Upper lobe of left lung (tissue), 4 donors: ENCODE measurements around the gene TNPO2.

Experiments
- EP300 ChIP-seq, 4 donors: sonication (generic); formaldehyde crosslinking; IDR thresholded peaks; one replicate each; pipeline ENCODE4 v1.5.1; 2017; ENCODE audit warnings: antibody characterized with exemption in 4 of 4, control low read depth in 2 of 4
- POLR2AphosphoS5 ChIP-seq, 2 donors: sonication (generic); formaldehyde crosslinking; IDR thresholded peaks; one replicate each; pipeline ENCODE4 v1.5.1; 2017; ENCODE audit warnings: antibody characterized with exemption in 2 of 2
- TF ChIP-seq, protein P1 (sequence below), 6 experiments: fragments of 450-650 bp in 4 of 6; fragments of 200-600 bp in 2 of 6; sonication (generic) in 2 of 6; IDR thresholded peaks; one replicate each; pipeline ENCODE4 v1.5.1; 2016 to 2019; ENCODE audit warnings: antibody characterized with exemption in 6 of 6

- TF ChIP-seq, protein P1, sequence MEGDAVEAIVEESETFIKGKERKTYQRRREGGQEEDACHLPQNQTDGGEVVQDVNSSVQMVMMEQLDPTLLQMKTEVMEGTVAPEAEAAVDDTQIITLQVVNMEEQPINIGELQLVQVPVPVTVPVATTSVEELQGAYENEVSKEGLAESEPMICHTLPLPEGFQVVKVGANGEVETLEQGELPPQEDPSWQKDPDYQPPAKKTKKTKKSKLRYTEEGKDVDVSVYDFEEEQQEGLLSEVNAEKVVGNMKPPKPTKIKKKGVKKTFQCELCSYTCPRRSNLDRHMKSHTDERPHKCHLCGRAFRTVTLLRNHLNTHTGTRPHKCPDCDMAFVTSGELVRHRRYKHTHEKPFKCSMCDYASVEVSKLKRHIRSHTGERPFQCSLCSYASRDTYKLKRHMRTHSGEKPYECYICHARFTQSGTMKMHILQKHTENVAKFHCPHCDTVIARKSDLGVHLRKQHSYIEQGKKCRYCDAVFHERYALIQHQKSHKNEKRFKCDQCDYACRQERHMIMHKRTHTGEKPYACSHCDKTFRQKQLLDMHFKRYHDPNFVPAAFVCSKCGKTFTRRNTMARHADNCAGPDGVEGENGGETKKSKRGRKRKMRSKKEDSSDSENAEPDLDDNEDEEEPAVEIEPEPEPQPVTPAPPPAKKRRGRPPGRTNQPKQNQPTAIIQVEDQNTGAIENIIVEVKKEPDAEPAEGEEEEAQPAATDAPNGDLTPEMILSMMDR (IDR thresholded peaks at IDR 0.05) = no peak
- no peak for TF ChIP-seq POLR2AphosphoS5 (IDR thresholded peaks at IDR 0.05)
- TF ChIP-seq EP300 (IDR thresholded peaks at IDR 0.05) = no peak
Observed at GRCh38 chr19:12675940-12676339, 47.8 kb downstream of the TNPO2 start.
